CD4-positive, alpha-beta T cell (primary cell): Measurements from ENCODE around the gene PRDM16. TPM values are rescaled to one million over a fixed set of nuclear protein-coding genes. Genes with fewer than 3 reads are reported as not detected.

Experiments used
- ATAC-seq: fragments of 200-7000 bp; cut with Tn5 transposase; one replicate; pipeline ENCODE4 v1.10.0; 2022; ENCODE audit warnings: mild to moderate bottlenecking; ENCODE audit not compliant: poor library complexity
- CTCF ChIA-PET: fragments of 350-600 bp; sonication (Branson Sonifier 250); formaldehyde crosslinking; loops from one replicate; lab custom pipeline; 2021; ENCODE audit warnings: antibody characterized with exemption, inconsistent platforms; lab: Charles Lee
- POLR2A ChIA-PET: fragments of 350-600 bp; sonication (Branson Sonifier 250); formaldehyde crosslinking; loops from one replicate; lab custom pipeline; 2021; ENCODE audit warnings: antibody characterized with exemption, inconsistent platforms; lab: Charles Lee
- DNase-seq, 14 experiments: peaks; one replicate each; pipeline ENCODE4 v3.0.0-alpha.2; 2013 to 2020; ENCODE audit warnings: mixed read lengths in 2 of 14
- H3K27ac ChIP-seq, 2 donors: one replicate each; pipeline versions ENCODE4 v1.5.1 to v1.7.0; 2013; ENCODE audit warnings: low read length in 2 of 2, low read depth in 1 of 2, mild to moderate bottlenecking in 1 of 2
- H3K27me3 ChIP-seq, 2 experiments: 1 replicate in 1 of 2; 2 replicates in 1 of 2; pipeline versions ENCODE4 v1.6.1 to v1.7.0; 2013; ENCODE audit warnings: low read length in 2 of 2, control low read depth in 1 of 2, mild to moderate bottlenecking in 1 of 2, moderate library complexity in 1 of 2; ENCODE audit not compliant: insufficient read depth in 2 of 2, control insufficient read depth in 1 of 2
- H3K36me3 ChIP-seq: one replicate; pipeline ENCODE4 v1.6.1; 2013; ENCODE audit warnings: low read length, control low read depth; ENCODE audit not compliant: insufficient read depth
- H3K4me1 ChIP-seq: one replicate; pipeline ENCODE4 v1.6.1; 2013; ENCODE audit warnings: low read length, control low read depth; ENCODE audit not compliant: insufficient read depth
- H3K4me3 ChIP-seq: one replicate; pipeline ENCODE4 v1.5.1; 2013; ENCODE audit warnings: mild to moderate bottlenecking, low read length, moderate library complexity
- H3K9me3 ChIP-seq, 2 experiments: 1 replicate in 1 of 2; 2 replicates in 1 of 2; pipeline versions ENCODE4 v1.6.1 to v1.7.0; 2013; ENCODE audit warnings: low read length in 2 of 2, mild to moderate bottlenecking in 2 of 2, control low read depth in 1 of 2, moderate library complexity in 1 of 2; ENCODE audit not compliant: control insufficient read depth in 1 of 2, insufficient read depth in 1 of 2
- H3K27ac Mint-ChIP-seq: one replicate; pipeline ENCODE4 v1.8.0; 2020; ENCODE audit warnings: mixed read lengths
- H3K27me3 Mint-ChIP-seq: one replicate; pipeline ENCODE4 v1.8.0; 2021; ENCODE audit warnings: mixed read lengths
- H3K36me3 Mint-ChIP-seq: one replicate; pipeline ENCODE4 v1.8.0; 2021; ENCODE audit warnings: low read depth, mixed read lengths
- H3K4me1 Mint-ChIP-seq: one replicate; pipeline ENCODE4 v1.8.0; 2021; ENCODE audit warnings: low read depth, mixed read lengths
- H3K4me3 Mint-ChIP-seq: one replicate; pipeline ENCODE4 v1.8.0; 2020; ENCODE audit warnings: mild to moderate bottlenecking, mixed read lengths
- H3K9me3 Mint-ChIP-seq: one replicate; pipeline ENCODE4 v1.8.0; 2020; ENCODE audit warnings: mixed read lengths
- intact Hi-C, 2 experiments: fragments of 100-400 bp; cut with DNase I in 1 of 2; cut with micrococcal nuclease in 1 of 2; formaldehyde crosslinking; loops; one replicate each; pipeline versions ENCODE4 v1.15.1 to v1.9.0; 2023 to 2025; cut with DNase I, micrococcal nuclease
- total RNA-seq, 174 experiments: library from RNA in 2 of 174; stranded (reverse) in 2 of 174; gene quantifications; one replicate each; pipeline ENCODE4 v1.2.3 and lab custom pipeline; 2021 to 2026
- TF ChIP-seq, protein P1 (sequence below): fragments of 200-600 bp; IDR thresholded peaks from one replicate; pipeline ENCODE4 v1.8.0; 2022; ENCODE audit warnings: antibody characterized with exemption, mild to moderate bottlenecking

The PRDM16 gene
- total RNA-seq, 2 experiments from 2014 or later = not detected

DNA sequence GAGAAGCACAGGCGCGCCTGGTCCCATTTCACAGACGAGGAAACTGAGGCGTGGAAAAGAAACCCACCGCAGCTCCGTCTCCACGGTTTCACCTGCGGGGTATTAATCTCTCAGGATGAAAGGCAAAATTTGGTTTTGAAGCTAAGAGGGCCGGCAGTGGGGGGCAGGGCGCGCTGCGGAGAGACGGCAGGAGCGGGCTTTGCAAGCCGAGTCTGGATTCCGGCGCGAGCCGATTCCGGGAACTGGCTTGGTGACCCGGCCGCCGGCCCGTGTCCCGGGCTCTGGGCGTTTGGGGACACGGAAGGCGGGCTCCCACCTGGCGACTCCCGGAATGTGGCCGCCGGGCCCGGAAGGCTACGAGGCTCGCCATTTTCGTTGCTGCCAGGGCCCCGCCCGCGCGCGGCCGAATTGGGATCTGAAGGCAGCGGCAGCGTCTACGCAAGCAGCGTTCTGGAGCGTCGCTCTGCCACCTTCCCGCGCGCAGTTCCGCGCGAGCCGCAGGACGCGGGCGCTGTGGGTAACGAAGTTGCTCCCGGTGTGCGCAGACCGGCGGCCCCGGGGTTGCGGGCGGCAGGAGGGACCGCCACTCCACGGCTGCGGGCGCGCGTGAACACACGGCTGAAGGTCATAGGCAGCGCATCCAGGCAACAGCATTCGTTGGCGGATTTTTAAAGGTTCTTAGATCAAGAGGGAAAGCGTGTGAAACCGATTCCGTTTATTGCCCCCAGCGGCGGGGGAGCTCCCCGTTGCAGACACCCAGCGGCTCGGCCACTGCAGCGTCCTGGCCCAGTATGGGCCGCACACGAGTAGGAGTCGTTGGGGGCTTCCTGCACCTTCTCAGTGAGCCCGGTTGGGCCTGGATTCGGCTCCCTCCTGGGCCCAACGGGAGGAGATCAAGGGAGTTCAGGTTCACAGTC, 5.4 kb upstream of the PRDM16 start:
- H3K36me3 Mint-ChIP-seq = no peaks in the 10 kb centered on the region

DNA sequence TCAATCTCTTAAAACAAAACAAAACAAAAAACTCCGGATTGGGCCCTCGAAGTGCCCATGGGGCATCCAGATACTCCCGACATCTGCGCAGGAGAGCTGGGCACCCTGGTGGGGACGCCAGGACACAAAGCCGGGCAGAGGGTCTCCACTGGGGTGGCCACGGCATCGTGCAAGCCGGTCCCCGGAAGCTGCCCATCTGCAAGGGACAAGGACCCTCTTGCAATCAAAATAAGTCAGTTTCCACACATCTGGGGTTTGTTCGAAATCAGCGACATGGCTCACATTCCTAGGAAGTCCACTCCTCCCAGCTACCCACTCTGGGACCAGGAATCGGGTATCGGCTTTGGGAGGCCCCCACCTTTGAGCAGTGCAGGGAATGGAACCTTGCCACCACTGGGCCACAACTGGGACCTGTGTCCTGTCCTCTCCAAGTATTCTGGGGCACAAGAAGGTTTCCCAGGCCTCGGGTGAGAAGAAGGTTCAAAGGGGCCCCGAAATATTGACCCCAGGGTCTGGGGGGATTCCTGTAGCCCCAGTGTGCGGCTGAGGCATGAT, 4.6 kb upstream of the PRDM16 start:
- H3K27ac Mint-ChIP-seq = no peak overlapping the region

More for the DNA sequence above, 5.4 kb upstream of the PRDM16 start:
- peaks cover 0 to 12% of the 10 kb centered on the region in 2 experiments for H3K9me3 ChIP-seq
- Mint-ChIP-seq H3K4me3 (no peak overlapping the region), H3K27me3 (peaks cover 10% of the 10 kb centered on the region), H3K4me1 (no peaks in the 10 kb centered on the region), H3K9me3 (no peaks in the 10 kb centered on the region), H3K27ac (no peak overlapping the region)
- CTCF ChIA-PET = no interaction called here
- ATAC-seq (no peak), DNase-seq (peak in 1 of 14 experiments; percentile 28)
- TF ChIP-seq, protein P1, sequence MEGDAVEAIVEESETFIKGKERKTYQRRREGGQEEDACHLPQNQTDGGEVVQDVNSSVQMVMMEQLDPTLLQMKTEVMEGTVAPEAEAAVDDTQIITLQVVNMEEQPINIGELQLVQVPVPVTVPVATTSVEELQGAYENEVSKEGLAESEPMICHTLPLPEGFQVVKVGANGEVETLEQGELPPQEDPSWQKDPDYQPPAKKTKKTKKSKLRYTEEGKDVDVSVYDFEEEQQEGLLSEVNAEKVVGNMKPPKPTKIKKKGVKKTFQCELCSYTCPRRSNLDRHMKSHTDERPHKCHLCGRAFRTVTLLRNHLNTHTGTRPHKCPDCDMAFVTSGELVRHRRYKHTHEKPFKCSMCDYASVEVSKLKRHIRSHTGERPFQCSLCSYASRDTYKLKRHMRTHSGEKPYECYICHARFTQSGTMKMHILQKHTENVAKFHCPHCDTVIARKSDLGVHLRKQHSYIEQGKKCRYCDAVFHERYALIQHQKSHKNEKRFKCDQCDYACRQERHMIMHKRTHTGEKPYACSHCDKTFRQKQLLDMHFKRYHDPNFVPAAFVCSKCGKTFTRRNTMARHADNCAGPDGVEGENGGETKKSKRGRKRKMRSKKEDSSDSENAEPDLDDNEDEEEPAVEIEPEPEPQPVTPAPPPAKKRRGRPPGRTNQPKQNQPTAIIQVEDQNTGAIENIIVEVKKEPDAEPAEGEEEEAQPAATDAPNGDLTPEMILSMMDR = no peak
- peaks cover 17 to 28% of the 10 kb centered on the region in 2 experiments for H3K27me3 ChIP-seq
- intact Hi-C loops = no loop called here
- POLR2A ChIA-PET = no interaction called here
- H3K27ac ChIP-seq = no peak overlapping the region
- peaks cover 6% of the 10 kb centered on the region for H3K4me1 ChIP-seq
- H3K4me3 ChIP-seq = no peak overlapping the region
- no peaks in the 10 kb centered on the region for H3K36me3 ChIP-seq

DNA sequence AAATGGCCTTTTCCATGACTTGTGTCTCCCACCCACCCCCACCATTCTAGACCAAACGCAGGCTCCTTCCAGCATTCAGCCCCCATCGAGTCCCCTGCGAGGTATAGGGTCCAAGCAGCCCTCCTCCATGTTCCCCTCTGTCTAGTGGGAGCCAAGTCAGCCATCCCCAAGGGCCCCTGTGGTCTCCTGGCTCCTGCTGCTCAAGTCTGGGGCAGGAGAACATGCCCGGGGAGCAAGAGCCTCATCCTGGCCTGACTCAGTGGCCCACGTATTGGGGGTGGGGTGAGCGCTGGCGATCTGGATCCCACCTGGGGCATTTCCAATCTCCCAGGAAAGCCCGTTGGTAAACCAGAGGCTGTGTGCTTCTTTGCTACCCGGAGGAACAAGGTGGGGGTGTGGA, 4.1 kb upstream of the PRDM16 start:
- Histone ChIP-seq H3K27ac (no peak overlapping the region), H3K4me1 (peaks cover 10% of the 10 kb centered on the region), H3K27me3 (peaks cover 17 to 31% of the 10 kb centered on the region in 2 experiments), H3K36me3 (no peaks in the 10 kb centered on the region), H3K9me3 (peaks cover 0 to 12% of the 10 kb centered on the region in 2 experiments), H3K4me3 (no peak overlapping the region)
- CTCF ChIA-PET = no interaction called here
- no peak overlapping the region for H3K27ac Mint-ChIP-seq
- POLR2A ChIA-PET = no interaction called here
- no peaks in the 10 kb centered on the region for H3K4me1 Mint-ChIP-seq
- H3K27me3 Mint-ChIP-seq = peaks cover 15% of the 10 kb centered on the region
- DNase-seq (no peak), ATAC-seq (no peak)
- no peaks in the 10 kb centered on the region for H3K9me3 Mint-ChIP-seq
- intact Hi-C loops = no loop called here
- no peak overlapping the region for H3K4me3 Mint-ChIP-seq
- TF ChIP-seq, protein P1 = no peak
- H3K36me3 Mint-ChIP-seq = no peaks in the 10 kb centered on the region

More for the DNA sequence above, 4.6 kb upstream of the PRDM16 start:
- H3K27me3 Mint-ChIP-seq = peaks cover 15% of the 10 kb centered on the region
- H3K9me3 Mint-ChIP-seq = no peaks in the 10 kb centered on the region
- ChIA-PET CTCF (no interaction called here), POLR2A (no interaction called here)
- TF ChIP-seq, protein P1 = no peak
- H3K4me3 Mint-ChIP-seq = no peak overlapping the region
- Histone ChIP-seq H3K4me1 (peaks cover 10% of the 10 kb centered on the region), H3K36me3 (no peaks in the 10 kb centered on the region), H3K27ac (no peak overlapping the region), H3K9me3 (peaks cover 0 to 12% of the 10 kb centered on the region in 2 experiments), H3K4me3 (no peak overlapping the region), H3K27me3 (peaks cover 17 to 31% of the 10 kb centered on the region in 2 experiments)
- no peaks in the 10 kb centered on the region for H3K4me1 Mint-ChIP-seq
- ATAC-seq = no peak
- DNase-seq = no peak
- no peaks in the 10 kb centered on the region for H3K36me3 Mint-ChIP-seq
- intact Hi-C loops = no loop called here
